PFSK-1 (cell line): Measurements from ENCODE around the gene SUSD6.

Experiments used
- FOXP2 ChIP-seq: optimal IDR thresholded peaks from 2 replicates; pipeline ENCODE3; 2011; ENCODE audit warnings: borderline replicate concordance, control low read depth, inconsistent platforms; ENCODE audit not compliant: insufficient read depth; ENCODE audit errors: extremely low read length, extremely low read depth
- POLR2AphosphoS5 ChIP-seq: IDR thresholded peaks from 2 replicates; pipeline ENCODE4 v1.6.1; 2012; ENCODE audit warnings: low read depth, mild to moderate bottlenecking, control low read depth, low read length, moderate library complexity
- SIN3A ChIP-seq: IDR thresholded peaks from 2 replicates; pipeline ENCODE4 v1.6.1; 2012; ENCODE audit warnings: mild to moderate bottlenecking, low read length, moderate library complexity, borderline replicate concordance; ENCODE audit not compliant: insufficient read depth
- TAF1 ChIP-seq: IDR thresholded peaks from 2 replicates; pipeline ENCODE4 v1.6.1; 2012; ENCODE audit warnings: low read length, control low read depth, borderline replicate concordance; ENCODE audit not compliant: insufficient read depth
- TF ChIP-seq, protein P1 (sequence below), 2 experiments: IDR thresholded peaks; 2 replicates each; pipeline versions ENCODE4 v1.6.1 to v1.8.0; 2011 to 2012; ENCODE audit warnings: low read depth in 2 of 2, low read length in 2 of 2, control low read depth in 1 of 2, inconsistent platforms in 1 of 2, mild to moderate bottlenecking in 1 of 2, moderate library complexity in 1 of 2; ENCODE audit not compliant: insufficient read depth in 1 of 2

SUSD6 gene

DNA sequence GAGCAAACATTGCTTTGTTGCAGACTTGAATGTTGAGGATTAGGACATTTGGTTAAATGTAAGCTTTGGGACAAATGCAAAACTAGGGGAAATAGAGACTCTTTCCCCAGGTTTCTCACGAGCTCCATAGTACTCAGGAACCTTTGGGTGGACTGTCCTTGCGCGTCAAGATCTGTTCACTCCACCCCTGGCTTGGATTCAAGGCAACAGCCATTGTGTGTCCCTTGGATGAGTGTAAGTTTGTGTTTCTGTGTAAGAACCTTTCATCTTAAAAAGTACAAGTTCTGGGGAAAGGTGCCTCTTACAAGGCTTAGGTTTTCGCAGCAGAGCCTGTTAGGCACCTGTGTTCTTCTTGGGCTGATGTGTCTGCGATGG lies 3.7 kb downstream of the SUSD6 start:
- TF ChIP-seq POLR2AphosphoS5, result no peak
- no peak for TF ChIP-seq FOXP2
- TF ChIP-seq, protein P1, sequence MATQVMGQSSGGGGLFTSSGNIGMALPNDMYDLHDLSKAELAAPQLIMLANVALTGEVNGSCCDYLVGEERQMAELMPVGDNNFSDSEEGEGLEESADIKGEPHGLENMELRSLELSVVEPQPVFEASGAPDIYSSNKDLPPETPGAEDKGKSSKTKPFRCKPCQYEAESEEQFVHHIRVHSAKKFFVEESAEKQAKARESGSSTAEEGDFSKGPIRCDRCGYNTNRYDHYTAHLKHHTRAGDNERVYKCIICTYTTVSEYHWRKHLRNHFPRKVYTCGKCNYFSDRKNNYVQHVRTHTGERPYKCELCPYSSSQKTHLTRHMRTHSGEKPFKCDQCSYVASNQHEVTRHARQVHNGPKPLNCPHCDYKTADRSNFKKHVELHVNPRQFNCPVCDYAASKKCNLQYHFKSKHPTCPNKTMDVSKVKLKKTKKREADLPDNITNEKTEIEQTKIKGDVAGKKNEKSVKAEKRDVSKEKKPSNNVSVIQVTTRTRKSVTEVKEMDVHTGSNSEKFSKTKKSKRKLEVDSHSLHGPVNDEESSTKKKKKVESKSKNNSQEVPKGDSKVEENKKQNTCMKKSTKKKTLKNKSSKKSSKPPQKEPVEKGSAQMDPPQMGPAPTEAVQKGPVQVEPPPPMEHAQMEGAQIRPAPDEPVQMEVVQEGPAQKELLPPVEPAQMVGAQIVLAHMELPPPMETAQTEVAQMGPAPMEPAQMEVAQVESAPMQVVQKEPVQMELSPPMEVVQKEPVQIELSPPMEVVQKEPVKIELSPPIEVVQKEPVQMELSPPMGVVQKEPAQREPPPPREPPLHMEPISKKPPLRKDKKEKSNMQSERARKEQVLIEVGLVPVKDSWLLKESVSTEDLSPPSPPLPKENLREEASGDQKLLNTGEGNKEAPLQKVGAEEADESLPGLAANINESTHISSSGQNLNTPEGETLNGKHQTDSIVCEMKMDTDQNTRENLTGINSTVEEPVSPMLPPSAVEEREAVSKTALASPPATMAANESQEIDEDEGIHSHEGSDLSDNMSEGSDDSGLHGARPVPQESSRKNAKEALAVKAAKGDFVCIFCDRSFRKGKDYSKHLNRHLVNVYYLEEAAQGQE (IDR thresholded peaks at IDR 0.05; ENCODE audit: insufficient read depth in 1 of 2, low read depth in 2 of 2, low read length in 2 of 2), result no peak
- TF ChIP-seq TAF1, result no peak
- TF ChIP-seq SIN3A, result no peak

DNA sequence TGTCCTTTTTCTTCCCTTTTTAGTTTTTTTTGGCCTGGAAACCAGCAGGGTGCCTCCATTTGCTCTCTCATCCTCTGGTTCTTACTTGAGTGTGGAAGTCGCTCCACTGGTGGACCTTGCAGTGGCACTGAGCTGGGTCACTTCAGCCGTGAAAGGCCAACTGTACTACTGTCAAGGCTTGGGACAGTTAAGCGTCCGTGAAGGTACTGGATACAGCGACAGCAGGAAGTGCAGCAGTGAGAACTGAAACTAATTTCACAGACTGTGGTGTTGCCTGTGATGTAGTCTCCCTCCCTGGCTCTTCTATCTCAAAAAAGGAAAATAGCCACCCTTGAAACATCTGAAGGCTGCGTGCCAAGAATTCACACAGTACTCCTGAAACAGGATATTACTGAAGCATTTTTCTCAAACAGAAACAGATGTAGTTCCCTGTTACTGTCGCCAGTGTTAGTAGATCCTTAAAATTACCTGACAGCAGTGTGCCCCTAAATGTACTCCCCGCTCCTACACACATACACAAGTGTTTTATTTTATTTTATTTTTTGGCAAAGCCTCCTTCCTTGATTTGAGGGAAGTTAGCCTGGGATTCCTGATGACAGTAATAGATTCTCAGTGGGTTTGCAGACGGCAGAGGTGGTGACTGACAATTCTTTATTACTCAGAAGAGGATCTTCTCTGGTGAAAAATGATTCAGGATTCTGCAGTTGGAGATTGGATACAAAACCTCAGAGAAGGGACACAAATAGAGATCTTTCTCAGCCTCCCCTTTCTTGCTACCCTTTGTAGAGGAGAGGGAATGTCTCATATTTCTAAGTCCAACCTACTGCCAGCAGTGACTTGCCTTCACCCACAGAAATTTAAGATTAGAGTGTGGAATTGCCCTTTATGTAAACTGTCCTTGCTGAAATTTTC lies 4.4 kb downstream of the SUSD6 start:
- TF ChIP-seq POLR2AphosphoS5, result no peak
- no peak for TF ChIP-seq TAF1
- no peak for TF ChIP-seq SIN3A
- no peak for TF ChIP-seq FOXP2
- TF ChIP-seq, protein P1 (IDR thresholded peaks at IDR 0.05; ENCODE audit: insufficient read depth in 1 of 2, low read depth in 2 of 2, low read length in 2 of 2), result no peak

DNA sequence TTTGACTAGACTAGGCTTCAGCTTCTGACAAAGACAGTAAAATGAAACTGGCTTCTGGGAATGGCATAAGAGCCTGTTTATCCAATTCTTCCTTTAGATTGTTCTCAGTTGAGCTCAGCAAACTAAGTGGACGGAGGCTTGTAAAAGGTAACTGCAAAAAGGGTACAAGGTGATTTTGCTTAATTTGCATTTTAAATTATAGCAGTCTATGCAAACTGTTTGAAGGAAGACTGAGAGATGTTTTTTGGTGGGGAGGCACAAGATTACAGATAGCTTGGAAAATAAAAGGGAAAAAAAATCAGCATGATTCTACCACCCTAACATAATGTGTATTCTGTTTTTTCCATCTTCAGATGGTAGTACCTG lies 5.0 kb downstream of the SUSD6 start:
- TF ChIP-seq FOXP2 (no peak), TAF1 (no peak), SIN3A (no peak)
- TF ChIP-seq, protein P1 (IDR thresholded peaks at IDR 0.05; ENCODE audit: insufficient read depth in 1 of 2, low read depth in 2 of 2, low read length in 2 of 2), result no peak

DNA sequence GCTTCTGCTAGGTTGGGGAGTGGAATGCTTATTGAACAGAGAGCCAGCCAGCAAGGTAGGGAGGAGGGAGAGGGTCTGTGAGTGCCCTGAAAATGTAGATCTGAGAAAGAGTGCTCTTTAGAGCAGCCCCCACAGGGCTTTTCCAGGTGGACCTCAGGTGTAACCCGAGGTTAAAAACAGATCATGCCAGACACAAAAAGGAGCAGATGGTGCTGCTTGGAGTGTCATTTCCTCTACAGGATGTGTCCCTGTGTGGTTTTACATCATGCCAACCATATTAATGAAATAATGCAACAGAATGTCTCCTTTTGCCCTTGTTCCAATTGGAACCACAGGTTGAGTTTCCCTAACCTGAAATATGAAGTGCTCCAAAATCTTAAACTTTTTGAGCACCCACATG lies 6.4 kb downstream of the SUSD6 start:
- TF ChIP-seq SIN3A, result no peak
- TF ChIP-seq FOXP2, result no peak
- no peak for TF ChIP-seq POLR2AphosphoS5
- TF ChIP-seq TAF1, result no peak
- TF ChIP-seq, protein P1 (IDR thresholded peaks at IDR 0.05; ENCODE audit: insufficient read depth in 1 of 2, low read depth in 2 of 2, low read length in 2 of 2), result no peak
